HCT116 (cell line): ENCODE data around the gene TRUB1. TPM values are rescaled to one million over a fixed set of nuclear protein-coding genes. Genes with fewer than 3 reads are reported as not detected.
A peak's percentile ranks its signal among the peaks of the same experiment; 100 is the strongest.

ENCODE experiments used
- ATAC-seq: fragments of 200-7000 bp; cut with Tn5 transposase; 2 replicates; pipeline ENCODE4 v1.9.1; 2020; ENCODE audit warnings: mild to moderate bottlenecking, moderate library complexity
- BruUV-seq: library from RNA; stranded (reverse); fragments of 400-500 nt; replicated peaks from 2 replicates; lab custom pipeline; 2021; lab: Mats Ljungman, UMichigan
- CTCF ChIA-PET: fragments of 300-600 bp; sonication (Branson Sonifier 250); formaldehyde crosslinking; loops from one replicate; lab custom pipeline; 2021; ENCODE audit warnings: antibody characterized with exemption; lab: Charles Lee
- POLR2A ChIA-PET: fragments of 300-600, 350-600 bp; sonication (Branson Sonifier 250); formaldehyde crosslinking; loops from one replicate; lab custom pipeline; 2021; ENCODE audit warnings: antibody characterized with exemption; lab: Charles Lee
- RAD21 ChIA-PET, 2 experiments: fragments of 300-600 bp; sonication (Branson Sonifier 250); formaldehyde crosslinking; loops; one replicate each; lab custom pipeline; 2023; ENCODE audit warnings: low total read pairs in 2 of 2; ENCODE audit not compliant: uncharacterized antibody in 2 of 2, unreplicated experiment in 2 of 2, low non-redundant PET in 1 of 2; lab: Charles Lee
- DNase-seq: peaks from one replicate; pipeline ENCODE4 v3.0.0-alpha.2; 2010; ENCODE audit warnings: low read depth, low spot score
- H2AFZ ChIP-seq: fragments of 200-600 bp; shearing (Covaris generic), sonication (generic); 2 replicates; pipeline ENCODE4 v1.6.1; 2017; ENCODE audit warnings: low read depth, mixed run types, mixed read lengths, antibody characterized with exemption, low read length; ENCODE audit not compliant: poor library complexity, severe bottlenecking
- H3K27ac ChIP-seq: 2 replicates; pipeline ENCODE4 v1.5.1; 2012; ENCODE audit warnings: low read depth, low read length
- H3K27me3 ChIP-seq: fragments of 200-600 bp; sonication (generic); 2 replicates; pipeline ENCODE4 v1.6.1; 2016; ENCODE audit warnings: mixed run types, low read length, mixed read lengths; ENCODE audit not compliant: insufficient read depth
- H3K36me3 ChIP-seq, 2 experiments: fragments of 200-500 bp in 1 of 2; fragments of 200-600 bp in 1 of 2; sonication (Bioruptor generic) in 1 of 2; sonication (generic) in 1 of 2; 2 replicates each; pipeline versions ENCODE4 v1.5.1 to v1.6.1; 2014 to 2016; ENCODE audit warnings: low read length in 2 of 2, inconsistent platforms in 1 of 2, mixed read lengths in 1 of 2, mixed run types in 1 of 2; ENCODE audit not compliant: insufficient read depth in 2 of 2, control insufficient read depth in 1 of 2
- H3K4me1 ChIP-seq, 2 experiments: fragments of 200-600 bp in 1 of 2; sonication (generic) in 1 of 2; 2 replicates each; pipeline versions ENCODE4 v1.5.1 to v1.6.1; 2012 to 2017; ENCODE audit warnings: low read length in 2 of 2, inconsistent platforms in 1 of 2, mild to moderate bottlenecking in 1 of 2, mixed read lengths in 1 of 2, mixed run types in 1 of 2, moderate library complexity in 1 of 2; ENCODE audit not compliant: insufficient read depth in 2 of 2, control insufficient read depth in 1 of 2
- H3K4me2 ChIP-seq: fragments of 200-600 bp; sonication (generic); 2 replicates; pipeline ENCODE4 v1.6.1; 2017; ENCODE audit warnings: mixed run types, low read length, mixed read lengths
- H3K4me3 ChIP-seq, 2 experiments: fragments of 200-600 bp in 1 of 2; sonication (generic) in 1 of 2; replicated peaks in 1 of 2; 2 replicates each; pipeline ENCODE4 v1.5.1; 2011 to 2016; ENCODE audit warnings: low read length in 2 of 2, control low read depth in 1 of 2, low read depth in 1 of 2, mild to moderate bottlenecking in 1 of 2, mixed read lengths in 1 of 2, mixed run types in 1 of 2
- H3K79me2 ChIP-seq: fragments of 200-600 bp; sonication (generic); 2 replicates; pipeline ENCODE4 v1.6.1; 2017; ENCODE audit warnings: mild to moderate bottlenecking, mixed run types, low read length, moderate library complexity, mixed read lengths; ENCODE audit not compliant: insufficient read depth
- H3K9ac ChIP-seq: fragments of 200-600 bp; sonication (generic); 2 replicates; pipeline ENCODE4 v1.6.1; 2016; ENCODE audit warnings: low read length, mixed read lengths
- H3K9me2 ChIP-seq: fragments of 200-600 bp; sonication (generic), shearing (Covaris generic); 2 replicates; pipeline ENCODE4 v1.6.1; 2017; ENCODE audit warnings: mixed run types, mild to moderate bottlenecking, moderate library complexity; ENCODE audit not compliant: insufficient read depth
- H3K9me3 ChIP-seq, 2 experiments: fragments of 200-500 bp in 1 of 2; fragments of 200-600 bp in 1 of 2; sonication (Bioruptor generic) in 1 of 2; sonication (generic) in 1 of 2; 2 replicates each; pipeline ENCODE4 v1.6.1; 2014 to 2017; ENCODE audit warnings: low read length in 2 of 2, mixed read lengths in 2 of 2, inconsistent platforms in 1 of 2, low read depth in 1 of 2, mild to moderate bottlenecking in 1 of 2, mixed run types in 1 of 2, moderate library complexity in 1 of 2; ENCODE audit not compliant: control insufficient read depth in 1 of 2, insufficient read depth in 1 of 2
- H4K20me1 ChIP-seq: fragments of 200-600 bp; sonication (generic), shearing (Covaris generic); 2 replicates; pipeline ENCODE4 v1.6.1; 2017; ENCODE audit warnings: mixed run types, mild to moderate bottlenecking, moderate library complexity; ENCODE audit not compliant: insufficient read depth
- ATF3 ChIP-seq: IDR thresholded peaks from 2 replicates; pipeline ENCODE4 v1.6.1; 2012
- CEBPB ChIP-seq: IDR thresholded peaks from 2 replicates; pipeline ENCODE4 v1.6.1; 2012; ENCODE audit warnings: low read depth
- CTCF ChIP-seq, 3 experiments: fragments of 200-600 bp in 1 of 3; sonication (generic) in 1 of 3; IDR thresholded peaks in 2 of 3; conservative IDR thresholded peaks in 1 of 3; 2 replicates each; pipeline ENCODE4 v1.5.1; 2012 to 2017; ENCODE audit warnings: low read depth in 2 of 3, low read length in 2 of 3, antibody characterized with exemption in 1 of 3, borderline replicate concordance in 1 of 3, control low read depth in 1 of 3, mild to moderate bottlenecking in 1 of 3, mixed read lengths in 1 of 3, mixed run types in 1 of 3, moderate library complexity in 1 of 3; ENCODE audit not compliant: insufficient read depth in 1 of 3
- ELF1 ChIP-seq: IDR thresholded peaks from 2 replicates; pipeline ENCODE4 v1.6.1; 2012; ENCODE audit warnings: low read depth, borderline replicate concordance
- JUND ChIP-seq: IDR thresholded peaks from 2 replicates; pipeline ENCODE4 v1.6.1; 2012
- POLR2AphosphoS5 ChIP-seq: IDR thresholded peaks from 2 replicates; pipeline ENCODE4 v1.6.1; 2011; ENCODE audit warnings: mild to moderate bottlenecking, low read depth, low read length, moderate library complexity
- SP1 ChIP-seq: IDR thresholded peaks from 2 replicates; pipeline ENCODE4 v1.6.1; 2012; ENCODE audit warnings: low read depth
- SRF ChIP-seq: IDR thresholded peaks from 2 replicates; pipeline ENCODE4 v1.6.1; 2012; ENCODE audit warnings: low read depth
- ZNF274 ChIP-seq: fragments of 200-500 bp; sonication (Bioruptor generic); IDR thresholded peaks from 2 replicates; pipeline ENCODE4 v1.6.1; 2014; ENCODE audit warnings: mild to moderate bottlenecking, low read depth, low read length, inconsistent platforms
- intact Hi-C: fragments of 100-400 bp; cut with micrococcal nuclease; formaldehyde crosslinking; loops from 2 replicates; pipeline ENCODE4 v1.10.0; 2022
- total RNA-seq: library from RNA; stranded (reverse); gene quantifications from one replicate; pipeline ENCODE4 v1.2.1, GENCODE V29; 2021; ENCODE audit not compliant: unreplicated experiment

Gene TRUB1
- total RNA-seq, 1 experiment from 2014 or later: 44.1 TPM

- TF ChIP-seq CTCF (IDR thresholded peaks at IDR 0.05 in 2 of 3, conservative IDR thresholded peaks at IDR 0.05 in 1 of 3; ENCODE audit: borderline replicate concordance in 1 of 3, insufficient read depth in 1 of 3, low read depth in 2 of 3, low read length in 2 of 3): no peak
- TF ChIP-seq POLR2AphosphoS5: peak; percentile 97
- TF ChIP-seq ATF3: peak; percentile 19; the same call in 1 of the 2 replicates
- TF ChIP-seq JUND: no peak
- peak; percentile 99 for TF ChIP-seq ELF1
- TF ChIP-seq ZNF274: no peak
- TF ChIP-seq CEBPB: peak; percentile 88
Observed at GRCh38 chr10:114937962-114938855, at the start of gene TRUB1 (continued).

GRCh38 chr10:114893251-114893650, 44.7 kb upstream of the TRUB1 start:
- intact Hi-C loops: no loop called here
- Histone ChIP-seq H3K4me3 (no peak overlapping the region), H2AFZ (peak overlapping the region; percentile 54), H3K36me3 (no peaks in the 10 kb centered on the region), H3K4me2 (no peak overlapping the region), H3K27me3 (no peaks in the 10 kb centered on the region), H4K20me1 (no peaks in the 10 kb centered on the region), H3K9me2 (no peaks in the 10 kb centered on the region), H3K27ac (no peak overlapping the region), H3K9ac (no peak overlapping the region), H3K4me1 (no peaks in the 10 kb centered on the region), H3K79me2 (no peaks in the 10 kb centered on the region), H3K9me3 (no peaks in the 10 kb centered on the region)
- POLR2A ChIA-PET: no interaction called here
- RAD21 ChIA-PET: interaction anchor here in 1 of 2 experiments (0.5 kb wide), 1 partner anchor 279 kb away, joined by 7 read pairs; no protein-coding TSS in a partner anchor
- CTCF ChIA-PET: interaction anchor here (2.1 kb wide), 1 partner anchor 14 kb away, joined by 11 read pairs; no protein-coding TSS in a partner anchor
- ATAC-seq (peak; percentile 72), DNase-seq (peak; percentile 55)
- no TSS peak for BruUV-seq
- TF ChIP-seq SP1 (peak; percentile 29; the same call in 1 of the 2 replicates), SRF (no peak)
